Panc1 (cell line): ENCODE data around the gene SUPT5H.

Experiments
- POLR2AphosphoS5 ChIP-seq: IDR thresholded peaks from 2 replicates; pipeline ENCODE4 v1.6.1; 2012; ENCODE audit warnings: mild to moderate bottlenecking, low read depth, low read length, moderate library complexity
- SIN3A ChIP-seq: IDR thresholded peaks from 2 replicates; pipeline ENCODE4 v1.6.1; 2012; ENCODE audit warnings: low read depth, mild to moderate bottlenecking, low read length, moderate library complexity, borderline replicate concordance; ENCODE audit not compliant: insufficient read depth
- TCF7L2 ChIP-seq: IDR thresholded peaks from 2 replicates; pipeline ENCODE4 v1.6.1; 2011; ENCODE audit warnings: mild to moderate bottlenecking, low read depth, low read length, inconsistent platforms
- TF ChIP-seq, protein P1 (sequence below): fragments of 450-650 bp; IDR thresholded peaks from 2 replicates; pipeline ENCODE4 v1.5.1; 2017; ENCODE audit warnings: mild to moderate bottlenecking
- TF ChIP-seq, protein P2 (sequence below), 2 experiments: IDR thresholded peaks; 2 replicates each; pipeline ENCODE4 v1.6.1; 2011 to 2012; ENCODE audit warnings: low read depth in 2 of 2, control low read depth in 1 of 2, low read length in 1 of 2, mild to moderate bottlenecking in 1 of 2, moderate library complexity in 1 of 2; ENCODE audit not compliant: insufficient read depth in 1 of 2

DNA sequence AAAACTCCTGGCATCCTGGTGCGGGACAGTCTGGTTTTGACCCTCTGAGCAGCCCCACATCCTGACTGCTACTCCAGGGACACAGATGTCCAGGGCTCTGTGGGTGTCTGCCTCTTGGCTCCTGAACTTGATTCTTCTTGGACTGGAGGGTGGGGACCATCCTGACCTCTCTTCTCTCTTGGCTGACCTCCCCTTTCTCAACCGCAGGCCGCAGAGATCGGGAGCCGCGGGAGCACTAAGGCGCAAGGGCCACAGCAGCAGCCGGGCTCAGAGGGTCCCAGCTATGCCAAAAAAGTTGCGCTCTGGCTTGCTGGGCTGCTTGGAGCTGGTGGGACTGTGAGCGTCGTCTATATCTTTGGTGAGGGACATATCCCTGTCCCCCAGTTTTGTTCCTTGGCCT is 36.3 kb downstream of the SUPT5H start:
- TF ChIP-seq, protein P1, sequence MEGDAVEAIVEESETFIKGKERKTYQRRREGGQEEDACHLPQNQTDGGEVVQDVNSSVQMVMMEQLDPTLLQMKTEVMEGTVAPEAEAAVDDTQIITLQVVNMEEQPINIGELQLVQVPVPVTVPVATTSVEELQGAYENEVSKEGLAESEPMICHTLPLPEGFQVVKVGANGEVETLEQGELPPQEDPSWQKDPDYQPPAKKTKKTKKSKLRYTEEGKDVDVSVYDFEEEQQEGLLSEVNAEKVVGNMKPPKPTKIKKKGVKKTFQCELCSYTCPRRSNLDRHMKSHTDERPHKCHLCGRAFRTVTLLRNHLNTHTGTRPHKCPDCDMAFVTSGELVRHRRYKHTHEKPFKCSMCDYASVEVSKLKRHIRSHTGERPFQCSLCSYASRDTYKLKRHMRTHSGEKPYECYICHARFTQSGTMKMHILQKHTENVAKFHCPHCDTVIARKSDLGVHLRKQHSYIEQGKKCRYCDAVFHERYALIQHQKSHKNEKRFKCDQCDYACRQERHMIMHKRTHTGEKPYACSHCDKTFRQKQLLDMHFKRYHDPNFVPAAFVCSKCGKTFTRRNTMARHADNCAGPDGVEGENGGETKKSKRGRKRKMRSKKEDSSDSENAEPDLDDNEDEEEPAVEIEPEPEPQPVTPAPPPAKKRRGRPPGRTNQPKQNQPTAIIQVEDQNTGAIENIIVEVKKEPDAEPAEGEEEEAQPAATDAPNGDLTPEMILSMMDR: no peak
- TF ChIP-seq POLR2AphosphoS5 (no peak), TCF7L2 (no peak), SIN3A (no peak)
- TF ChIP-seq, protein P2, sequence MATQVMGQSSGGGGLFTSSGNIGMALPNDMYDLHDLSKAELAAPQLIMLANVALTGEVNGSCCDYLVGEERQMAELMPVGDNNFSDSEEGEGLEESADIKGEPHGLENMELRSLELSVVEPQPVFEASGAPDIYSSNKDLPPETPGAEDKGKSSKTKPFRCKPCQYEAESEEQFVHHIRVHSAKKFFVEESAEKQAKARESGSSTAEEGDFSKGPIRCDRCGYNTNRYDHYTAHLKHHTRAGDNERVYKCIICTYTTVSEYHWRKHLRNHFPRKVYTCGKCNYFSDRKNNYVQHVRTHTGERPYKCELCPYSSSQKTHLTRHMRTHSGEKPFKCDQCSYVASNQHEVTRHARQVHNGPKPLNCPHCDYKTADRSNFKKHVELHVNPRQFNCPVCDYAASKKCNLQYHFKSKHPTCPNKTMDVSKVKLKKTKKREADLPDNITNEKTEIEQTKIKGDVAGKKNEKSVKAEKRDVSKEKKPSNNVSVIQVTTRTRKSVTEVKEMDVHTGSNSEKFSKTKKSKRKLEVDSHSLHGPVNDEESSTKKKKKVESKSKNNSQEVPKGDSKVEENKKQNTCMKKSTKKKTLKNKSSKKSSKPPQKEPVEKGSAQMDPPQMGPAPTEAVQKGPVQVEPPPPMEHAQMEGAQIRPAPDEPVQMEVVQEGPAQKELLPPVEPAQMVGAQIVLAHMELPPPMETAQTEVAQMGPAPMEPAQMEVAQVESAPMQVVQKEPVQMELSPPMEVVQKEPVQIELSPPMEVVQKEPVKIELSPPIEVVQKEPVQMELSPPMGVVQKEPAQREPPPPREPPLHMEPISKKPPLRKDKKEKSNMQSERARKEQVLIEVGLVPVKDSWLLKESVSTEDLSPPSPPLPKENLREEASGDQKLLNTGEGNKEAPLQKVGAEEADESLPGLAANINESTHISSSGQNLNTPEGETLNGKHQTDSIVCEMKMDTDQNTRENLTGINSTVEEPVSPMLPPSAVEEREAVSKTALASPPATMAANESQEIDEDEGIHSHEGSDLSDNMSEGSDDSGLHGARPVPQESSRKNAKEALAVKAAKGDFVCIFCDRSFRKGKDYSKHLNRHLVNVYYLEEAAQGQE (IDR thresholded peaks at IDR 0.05; ENCODE audit: insufficient read depth in 1 of 2, low read depth in 2 of 2, low read length in 1 of 2): no peak
